Measurements from ENCODE around the gene IGF2BP3. TPM values are rescaled to one million over a fixed set of nuclear protein-coding genes. Genes with fewer than 3 reads are reported as not detected.

Gene IGF2BP3
- total RNA-seq, 1 donor from 2014 or later: 0.38 TPM

DNA sequence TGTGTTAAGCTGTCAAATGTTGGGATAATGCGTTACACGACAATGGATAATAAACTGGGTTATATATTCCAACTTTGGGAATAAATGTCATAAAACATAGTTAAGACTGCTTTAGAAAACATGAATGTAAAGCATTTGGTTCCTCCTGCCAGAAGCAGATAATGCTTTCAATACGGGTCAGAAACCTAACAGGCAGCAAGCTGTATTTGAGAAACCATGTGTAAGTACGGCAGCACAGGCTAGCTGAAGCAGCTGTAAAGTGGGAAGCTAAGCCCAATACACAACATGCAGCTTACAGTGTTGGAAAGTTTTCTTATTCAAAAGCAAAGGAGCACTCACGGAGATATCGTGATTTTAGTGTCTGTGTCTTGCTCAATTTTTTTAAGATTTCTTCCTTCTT is 124.7 kb downstream of the IGF2BP3 start:
- Histone ChIP-seq H3K27ac (replicated peaks) (no peak overlapping the region), H3K9me3 (replicated peaks) (no peaks in the 10 kb centered on the region), H3K36me3 (no peaks in the 10 kb centered on the region), H3K4me3 (no peak overlapping the region), H3K27me3 (ENCODE audit: low read depth) (no peaks in the 10 kb centered on the region), H3K4me1 (no peaks in the 10 kb centered on the region)
- intact Hi-C loops (cut with micrococcal nuclease): no loop called here
- TF ChIP-seq, protein P1, sequence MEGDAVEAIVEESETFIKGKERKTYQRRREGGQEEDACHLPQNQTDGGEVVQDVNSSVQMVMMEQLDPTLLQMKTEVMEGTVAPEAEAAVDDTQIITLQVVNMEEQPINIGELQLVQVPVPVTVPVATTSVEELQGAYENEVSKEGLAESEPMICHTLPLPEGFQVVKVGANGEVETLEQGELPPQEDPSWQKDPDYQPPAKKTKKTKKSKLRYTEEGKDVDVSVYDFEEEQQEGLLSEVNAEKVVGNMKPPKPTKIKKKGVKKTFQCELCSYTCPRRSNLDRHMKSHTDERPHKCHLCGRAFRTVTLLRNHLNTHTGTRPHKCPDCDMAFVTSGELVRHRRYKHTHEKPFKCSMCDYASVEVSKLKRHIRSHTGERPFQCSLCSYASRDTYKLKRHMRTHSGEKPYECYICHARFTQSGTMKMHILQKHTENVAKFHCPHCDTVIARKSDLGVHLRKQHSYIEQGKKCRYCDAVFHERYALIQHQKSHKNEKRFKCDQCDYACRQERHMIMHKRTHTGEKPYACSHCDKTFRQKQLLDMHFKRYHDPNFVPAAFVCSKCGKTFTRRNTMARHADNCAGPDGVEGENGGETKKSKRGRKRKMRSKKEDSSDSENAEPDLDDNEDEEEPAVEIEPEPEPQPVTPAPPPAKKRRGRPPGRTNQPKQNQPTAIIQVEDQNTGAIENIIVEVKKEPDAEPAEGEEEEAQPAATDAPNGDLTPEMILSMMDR (IDR thresholded peaks at IDR 0.05; ENCODE audit: borderline replicate concordance): no peak
- DNase-seq: no peak

DNA sequence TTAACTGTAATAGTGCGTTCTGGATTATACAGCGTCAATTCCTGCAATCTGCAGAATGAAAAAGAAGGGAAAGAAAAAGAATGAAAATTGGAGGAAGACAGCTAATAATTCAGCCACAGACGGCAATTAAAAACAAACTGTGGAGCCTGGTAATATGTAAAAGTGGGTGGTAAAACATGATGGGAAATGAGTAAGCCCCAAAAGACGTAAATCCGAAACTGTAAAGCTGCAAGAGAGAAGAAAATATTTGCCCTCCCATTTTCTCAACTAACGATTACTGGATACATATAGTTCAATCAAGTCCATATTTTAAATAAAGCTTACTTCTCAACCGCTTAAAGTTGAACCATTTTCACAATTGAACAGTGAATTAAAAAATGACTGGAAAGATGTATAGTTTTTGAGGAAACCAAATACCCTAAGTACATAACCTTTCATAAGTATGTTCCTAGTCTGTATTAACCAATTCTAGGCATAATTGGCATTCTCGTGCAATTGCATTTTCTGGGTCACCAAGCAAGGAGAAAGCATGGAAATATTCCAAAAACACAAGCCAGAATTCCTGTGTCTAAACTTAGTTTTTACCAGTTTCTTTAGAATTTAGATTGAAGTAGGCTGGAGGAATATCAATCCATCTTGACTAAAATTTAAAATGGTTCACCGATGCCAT is 126.3 kb downstream of the IGF2BP3 start:
- no peak for DNase-seq
- TF ChIP-seq, protein P1 (IDR thresholded peaks at IDR 0.05; ENCODE audit: borderline replicate concordance): no peak
- Histone ChIP-seq H3K27ac (replicated peaks) (no peak overlapping the region), H3K27me3 (ENCODE audit: low read depth) (no peaks in the 10 kb centered on the region), H3K4me1 (peaks cover 8% of the 10 kb centered on the region), H3K36me3 (no peaks in the 10 kb centered on the region), H3K9me3 (replicated peaks) (no peaks in the 10 kb centered on the region), H3K4me3 (no peak overlapping the region)
- intact Hi-C loops (cut with micrococcal nuclease): no loop called here

DNA sequence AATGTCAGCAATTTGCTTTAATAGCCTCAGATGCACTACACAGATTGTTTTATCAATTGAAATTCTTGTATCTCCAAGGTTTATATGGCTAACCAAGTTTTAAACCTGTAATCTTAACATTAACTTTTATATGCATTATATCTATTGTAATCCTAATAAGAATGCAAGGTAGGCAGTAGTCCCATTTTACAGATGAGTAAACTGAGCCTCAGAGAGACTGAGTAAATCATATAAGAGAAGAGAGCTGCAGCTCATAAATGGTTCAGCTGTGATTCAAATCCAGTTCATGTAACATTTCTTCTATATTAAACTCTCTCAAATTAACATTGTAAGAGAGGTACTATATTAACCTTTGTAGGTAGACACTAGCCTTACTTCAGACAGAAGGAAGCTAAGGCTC is 127.2 kb downstream of the IGF2BP3 start:
- Histone ChIP-seq H3K27me3 (ENCODE audit: low read depth) (no peaks in the 10 kb centered on the region), H3K27ac (replicated peaks) (no peak overlapping the region), H3K36me3 (no peaks in the 10 kb centered on the region), H3K4me1 (peaks cover 10% of the 10 kb centered on the region), H3K9me3 (replicated peaks) (no peaks in the 10 kb centered on the region), H3K4me3 (no peak overlapping the region)
- intact Hi-C loops (cut with micrococcal nuclease): no loop called here
- DNase-seq: no peak
- TF ChIP-seq, protein P1 (IDR thresholded peaks at IDR 0.05; ENCODE audit: borderline replicate concordance): no peak

DNA sequence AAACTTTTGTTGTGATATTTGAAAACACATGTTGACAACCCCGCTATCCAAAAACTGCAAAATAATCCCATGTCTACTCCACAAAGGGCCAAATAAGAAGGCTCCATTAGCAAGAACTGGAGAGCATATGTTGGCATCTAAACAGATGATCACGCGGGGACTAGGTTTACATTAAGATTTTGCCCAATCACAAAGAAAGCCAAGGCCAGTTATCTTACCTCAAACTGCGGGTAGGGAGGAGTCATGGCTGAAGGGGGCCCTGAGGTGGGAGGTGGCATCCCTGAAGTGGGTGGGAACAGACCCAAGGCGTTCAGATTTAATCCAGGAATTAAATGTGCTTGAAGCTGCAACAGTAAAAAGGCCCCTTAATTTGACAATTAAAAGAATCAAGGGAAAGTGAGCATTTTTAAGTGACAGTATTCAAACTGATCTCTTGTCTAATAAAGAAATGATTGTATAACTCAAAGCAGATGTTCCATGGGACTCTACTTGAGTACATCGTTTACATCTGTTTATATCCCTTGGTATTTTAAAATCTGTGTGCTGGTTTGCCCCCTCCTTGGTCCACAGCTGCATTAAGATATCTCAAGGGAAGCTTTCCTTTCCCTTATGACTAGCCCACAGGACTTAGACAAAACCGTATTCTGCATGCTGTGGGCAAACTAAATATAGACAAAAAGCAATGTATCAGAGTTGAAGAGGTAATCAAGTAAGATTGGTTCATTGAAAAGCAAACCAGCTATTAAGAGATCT is 128.3 kb downstream of the IGF2BP3 start:
- intact Hi-C loops (cut with micrococcal nuclease): no loop called here

DNA sequence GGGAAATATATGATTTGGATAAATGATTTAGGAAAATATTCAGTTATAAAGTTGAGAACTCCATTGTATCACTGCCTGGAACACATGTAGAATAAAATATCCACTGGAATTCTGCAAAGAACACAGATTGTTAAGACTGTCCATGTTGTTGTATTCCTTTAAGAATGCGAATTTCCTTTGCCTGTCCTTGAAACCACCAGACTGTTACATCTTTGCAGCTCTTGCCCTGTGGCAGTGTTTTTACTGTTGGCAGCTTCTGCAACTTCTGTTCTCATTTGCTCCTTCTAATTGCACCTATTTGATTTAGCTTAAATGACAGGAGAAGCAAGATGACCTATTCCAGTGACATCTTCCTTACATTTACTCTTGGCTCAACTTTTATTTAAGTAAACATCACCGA is 131.4 kb downstream of the IGF2BP3 start:
- Histone ChIP-seq H3K4me1 (peaks cover 29% of the 10 kb centered on the region), H3K27me3 (ENCODE audit: low read depth) (no peaks in the 10 kb centered on the region), H3K27ac (replicated peaks) (no peak overlapping the region), H3K9me3 (replicated peaks) (no peaks in the 10 kb centered on the region), H3K4me3 (no peak overlapping the region), H3K36me3 (no peaks in the 10 kb centered on the region)
- TF ChIP-seq, protein P1 (IDR thresholded peaks at IDR 0.05; ENCODE audit: borderline replicate concordance): no peak
- no peak for DNase-seq
- intact Hi-C loops (cut with micrococcal nuclease): no loop called here

More for the DNA sequence above, 128.3 kb downstream of the IGF2BP3 start:
- H3K27ac ChIP-seq (replicated peaks): no peak overlapping the region
- no peak for DNase-seq
- H3K9me3 ChIP-seq (replicated peaks): no peaks in the 10 kb centered on the region
- H3K4me3 ChIP-seq: no peak overlapping the region
- H3K36me3 ChIP-seq: no peaks in the 10 kb centered on the region
- TF ChIP-seq, protein P1 (IDR thresholded peaks at IDR 0.05; ENCODE audit: borderline replicate concordance): no peak
- H3K27me3 ChIP-seq (ENCODE audit: low read depth): no peaks in the 10 kb centered on the region
- peaks cover 10% of the 10 kb centered on the region for H3K4me1 ChIP-seq
